Natural killer cell (primary cell): ENCODE data around the gene NDUFA13. TPM values are rescaled to one million over a fixed set of nuclear protein-coding genes. Genes with fewer than 3 reads are reported as not detected.
A peak's percentile ranks its signal among the peaks of the same experiment; 100 is the strongest.

ENCODE experiments used
- ATAC-seq, 3 donors: fragments of 150-1000 bp in 2 of 3; fragments of 200-7000 bp in 1 of 3; cut with Tn5 transposase; 1 replicate in 1 of 3; 2 replicates in 2 of 3; pipeline ENCODE4 v1.10.0; 2021; ENCODE audit warnings: mild to moderate bottlenecking in 2 of 3, moderate library complexity in 2 of 3
- DNase-seq, 2 donors: peaks; one replicate each; pipeline versions ENCODE4 v3.0.0 to v3.0.0-alpha.2; 2013 to 2021; ENCODE audit warnings: mixed read lengths in 1 of 2
- H3K27ac ChIP-seq: one replicate; pipeline ENCODE4 v1.5.1; 2013; ENCODE audit warnings: mild to moderate bottlenecking, low read length
- H3K27me3 ChIP-seq: one replicate; pipeline ENCODE4 v1.6.1; 2013; ENCODE audit warnings: low read length; ENCODE audit not compliant: control insufficient read depth, insufficient read depth
- H3K36me3 ChIP-seq: one replicate; pipeline ENCODE4 v1.6.1; 2013; ENCODE audit warnings: low read length; ENCODE audit not compliant: control insufficient read depth, insufficient read depth
- H3K4me1 ChIP-seq: one replicate; pipeline ENCODE4 v1.6.1; 2013; ENCODE audit warnings: low read length; ENCODE audit not compliant: control insufficient read depth, insufficient read depth
- H3K4me3 ChIP-seq: one replicate; pipeline ENCODE4 v1.5.1; 2013; ENCODE audit warnings: low read length
- H3K9me3 ChIP-seq: one replicate; pipeline ENCODE4 v1.6.1; 2013; ENCODE audit warnings: low read length; ENCODE audit not compliant: control insufficient read depth, insufficient read depth
- H3K27ac Mint-ChIP-seq, 2 donors: one replicate each; pipeline ENCODE4 v1.8.0; 2022; ENCODE audit warnings: mild to moderate bottlenecking in 2 of 2, mixed read lengths in 2 of 2, moderate library complexity in 1 of 2
- H3K27me3 Mint-ChIP-seq, 2 donors: one replicate each; pipeline ENCODE4 v1.8.0; 2022; ENCODE audit warnings: low read depth in 2 of 2, mixed read lengths in 2 of 2
- H3K36me3 Mint-ChIP-seq: one replicate; pipeline ENCODE4 v1.8.0; 2022; ENCODE audit warnings: mixed read lengths
- H3K4me1 Mint-ChIP-seq, 2 donors: one replicate each; pipeline ENCODE4 v1.8.0; 2022; ENCODE audit warnings: mixed read lengths in 2 of 2
- H3K4me3 Mint-ChIP-seq: one replicate; pipeline ENCODE4 v1.8.0; 2022; ENCODE audit warnings: mild to moderate bottlenecking, moderate library complexity, mixed read lengths
- H3K9me3 Mint-ChIP-seq, 2 donors: one replicate each; pipeline ENCODE4 v1.8.0; 2022; ENCODE audit warnings: mixed read lengths in 2 of 2
- CTCF ChIP-seq: fragments of 200-600 bp; IDR thresholded peaks from one replicate; pipeline ENCODE4 v1.8.0; 2022; ENCODE audit warnings: antibody characterized with exemption
- WGBS: methylation state at CpG from one replicate; pipeline ENCODE4 v1.1.7; 2013; ENCODE audit warnings: missing lambda C conversion rate; ENCODE audit not compliant: insufficient coverage; 5-methylcytosine and 5-hydroxymethylcytosine counted together
- intact Hi-C: fragments of 100-400 bp; cut with micrococcal nuclease; formaldehyde crosslinking; loops from one replicate; pipeline ENCODE4 v1.14.2; 2022
- total RNA-seq, 4 donors: library from RNA; stranded (reverse); fragments of 120-200 nt in 1 of 4; gene quantifications; one replicate each; pipeline versions ENCODE4 v1.2.3 to v1.2.4, GENCODE V29; 2013 to 2022

NDUFA13 gene
- total RNA-seq, 3 donors from 2014 or later (not counting 1 experiment from before 2014, with no cell fraction given), result 165 to 191 (median 188) TPM

GRCh38 chr19:19488875-19489690 is 26.9 kb upstream of the NDUFA13 start:
- peaks cover 60% of the 10 kb centered on the region for H3K4me1 ChIP-seq
- no peak for TF ChIP-seq CTCF

GRCh38 chr19:19489804-19490204 is 26.2 kb upstream of the NDUFA13 start:
- H3K9me3 Mint-ChIP-seq, result no peaks in the 10 kb centered on the region
- ATAC-seq (peak in 1 of 3 donors; percentile 3), DNase-seq (no peak)
- 85% methylated on average over 9 of the region's 9 CpGs for WGBS
- no peaks in the 10 kb centered on the region for H3K27me3 Mint-ChIP-seq
- peaks cover 43 to 52% of the 10 kb centered on the region in 2 donors for H3K4me1 Mint-ChIP-seq
- TF ChIP-seq CTCF, result no peak
- H3K27ac ChIP-seq, result peak overlapping the region; percentile 94
- H3K27me3 ChIP-seq, result no peaks in the 10 kb centered on the region
- peaks cover 28% of the 10 kb centered on the region for H3K36me3 ChIP-seq
- H3K4me1 ChIP-seq, result peaks cover 58% of the 10 kb centered on the region
- peak overlapping the region; percentile 97 to 98 for H3K27ac Mint-ChIP-seq
- no peak overlapping the region for H3K4me3 ChIP-seq
- intact Hi-C loops, result loop anchor here (1.0 to 5.0 kb wide), 6 partner anchors 38 to 344 kb away; partner anchors contain the start of gene GATAD2A
- H3K36me3 Mint-ChIP-seq, result no peaks in the 10 kb centered on the region
- no peaks in the 10 kb centered on the region for H3K9me3 ChIP-seq
- peak overlapping the region; percentile 85 for H3K4me3 Mint-ChIP-seq

More at GRCh38 chr19:19488875-19489690, 26.9 kb upstream of the NDUFA13 start:
- Histone ChIP-seq H3K27me3 (no peaks in the 10 kb centered on the region), H3K9me3 (no peaks in the 10 kb centered on the region), H3K27ac (peak overlapping the region; percentile 94), H3K36me3 (peaks cover 20% of the 10 kb centered on the region), H3K4me3 (no peak overlapping the region)
- peak overlapping the region; percentile 85 for H3K4me3 Mint-ChIP-seq
- H3K9me3 Mint-ChIP-seq, result no peaks in the 10 kb centered on the region
- peaks cover 43 to 50% of the 10 kb centered on the region in 2 donors for H3K4me1 Mint-ChIP-seq
- 43% methylated on average over 14 of the region's 14 CpGs for WGBS
- intact Hi-C loops, result loop anchor here (1.0 to 5.0 kb wide), 4 partner anchors 37 to 104 kb away; partner anchors contain the start of gene GATAD2A
- DNase-seq (peak; percentile 85 to 98), ATAC-seq (peak; percentile 84 to 86 (median 86))
- no peaks in the 10 kb centered on the region for H3K36me3 Mint-ChIP-seq
- H3K27me3 Mint-ChIP-seq, result no peaks in the 10 kb centered on the region
- peak overlapping the region; percentile 97 to 98 for H3K27ac Mint-ChIP-seq

- 35% methylated on average over 20 of the region's 20 CpGs for WGBS
- intact Hi-C loops, result loop anchor here (1.0 kb wide), 2 partner anchors 123 to 344 kb away; no protein-coding TSS in a partner anchor
- peak overlapping the region; percentile 97 to 98 for H3K27ac Mint-ChIP-seq
- peak overlapping the region; percentile 94 for H3K27ac ChIP-seq
- peak overlapping the region; percentile 28 for H3K4me3 Mint-ChIP-seq
- no peaks in the 10 kb centered on the region for H3K27me3 ChIP-seq
- no peaks in the 10 kb centered on the region for H3K9me3 ChIP-seq
- peak; percentile 80 for TF ChIP-seq CTCF
- no peak overlapping the region for H3K4me3 ChIP-seq
- H3K27me3 Mint-ChIP-seq, result no peaks in the 10 kb centered on the region
- H3K36me3 ChIP-seq, result peaks cover 30% of the 10 kb centered on the region
- H3K9me3 Mint-ChIP-seq, result no peaks in the 10 kb centered on the region
- H3K4me1 ChIP-seq, result peaks cover 52% of the 10 kb centered on the region
- DNase-seq (peak; percentile 75 to 94), ATAC-seq (peak; percentile 53 to 73 (median 53))
- no peaks in the 10 kb centered on the region for H3K36me3 Mint-ChIP-seq
- peaks cover 43 to 49% of the 10 kb centered on the region in 2 donors for H3K4me1 Mint-ChIP-seq
Measured at GRCh38 chr19:19490214-19490968, 25.6 kb upstream of the NDUFA13 start.
